ENCODE data around the gene PTGR3.

Gene PTGR3

DNA sequence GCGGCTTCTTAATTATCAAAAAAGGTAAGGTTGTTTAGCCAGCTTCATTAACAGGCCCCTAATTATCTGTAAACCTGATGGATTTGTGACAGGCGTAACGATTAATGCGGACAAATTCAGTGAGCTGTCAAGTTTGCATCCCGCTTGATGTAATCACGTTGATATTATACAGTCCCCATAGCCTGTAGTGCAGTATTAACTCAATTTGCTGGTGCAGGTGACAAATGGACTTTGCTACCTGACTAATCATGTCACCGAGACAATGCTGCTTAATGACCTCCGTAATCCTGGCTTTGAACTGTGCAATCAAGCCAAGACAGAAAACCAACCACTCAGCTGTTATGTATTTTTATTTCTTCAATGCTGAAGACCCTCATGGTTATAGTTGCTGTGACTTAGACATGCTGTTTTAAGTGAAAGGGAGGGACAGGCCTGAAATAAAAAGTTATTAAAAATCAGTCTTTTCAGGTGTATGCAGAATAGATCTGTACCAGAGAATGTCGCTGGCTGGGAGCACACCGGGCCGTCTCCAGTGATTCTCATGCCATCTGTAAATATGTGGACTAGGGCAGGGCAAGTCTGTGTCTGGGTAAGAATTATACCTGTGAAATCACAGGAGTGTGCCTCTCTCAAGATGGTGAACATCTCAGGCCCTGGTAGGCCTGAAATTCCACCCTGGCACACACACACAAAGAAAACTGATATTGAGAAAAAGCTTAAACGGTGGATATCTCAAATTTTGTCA is 6.0 kb upstream of the PTGR3 start:
- DNase-seq = no peak

DNA sequence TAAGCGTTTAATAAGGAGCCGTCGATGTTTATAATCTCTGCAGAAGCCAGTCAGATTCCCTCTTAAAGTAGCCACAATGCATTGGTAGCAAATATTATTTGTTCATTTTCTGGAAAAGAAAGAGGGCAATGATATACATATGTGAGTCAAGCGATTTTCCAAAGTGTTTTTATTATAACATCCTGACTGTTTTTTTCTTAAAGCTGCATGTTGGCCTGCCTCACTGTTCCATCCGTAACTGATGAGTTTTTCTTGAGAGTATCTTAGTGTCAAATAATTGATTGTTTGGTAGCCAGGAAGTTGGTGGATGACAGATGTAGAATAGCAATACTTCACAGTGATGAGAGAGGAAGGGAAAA is 5.4 kb upstream of the PTGR3 start:
- DNase-seq = no peak

DNA sequence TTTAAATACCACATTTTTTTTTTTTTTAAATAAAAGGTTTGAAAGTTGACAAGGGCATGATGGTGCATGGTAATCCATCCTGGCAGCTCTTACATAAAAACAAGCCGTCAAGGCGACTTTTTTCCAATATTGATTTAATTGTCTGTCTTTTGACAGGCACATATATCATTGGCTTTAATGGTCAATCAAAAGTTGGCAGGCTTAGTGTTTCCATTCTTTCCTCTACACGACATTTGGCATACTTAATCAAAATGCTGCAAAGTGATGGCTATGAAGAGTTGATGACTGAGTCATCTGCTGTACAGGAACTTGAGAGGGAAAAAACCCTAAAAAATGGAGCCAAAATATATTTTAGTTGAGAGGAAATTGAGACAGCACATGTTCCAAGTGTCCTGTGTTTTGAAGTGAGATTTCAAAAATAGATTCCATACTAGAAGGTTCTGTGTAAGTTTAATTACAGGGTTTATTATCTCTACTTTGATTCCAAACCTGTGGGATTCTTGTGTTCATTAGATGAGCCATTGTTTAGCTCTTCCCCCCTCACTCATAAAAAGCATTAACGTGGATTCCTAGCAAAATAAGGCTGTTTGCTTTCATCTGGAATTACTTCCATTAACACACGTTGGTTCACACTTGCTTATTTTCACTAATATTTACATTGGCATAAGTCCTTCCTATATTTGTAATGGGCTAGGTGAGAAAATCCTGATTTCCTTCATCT is 4.8 kb upstream of the PTGR3 start:
- no peak for DNase-seq

DNA sequence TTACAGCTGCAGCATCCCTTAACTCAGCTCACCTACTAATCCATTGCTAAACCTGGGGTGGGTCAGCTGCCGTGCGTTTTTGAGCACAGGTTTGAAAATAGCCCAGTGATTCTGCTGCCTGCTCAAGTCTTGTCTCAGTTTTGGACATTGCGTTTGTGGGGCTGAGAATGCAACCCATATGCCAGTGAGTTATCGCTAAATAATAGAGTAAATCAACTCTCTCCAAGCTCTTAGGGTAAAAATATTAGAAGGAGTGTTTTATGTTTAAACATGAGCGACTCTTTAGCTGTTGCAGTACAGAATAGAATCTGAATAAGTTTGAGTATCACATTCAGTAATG is 3.8 kb upstream of the PTGR3 start:
- no peak for DNase-seq

DNA sequence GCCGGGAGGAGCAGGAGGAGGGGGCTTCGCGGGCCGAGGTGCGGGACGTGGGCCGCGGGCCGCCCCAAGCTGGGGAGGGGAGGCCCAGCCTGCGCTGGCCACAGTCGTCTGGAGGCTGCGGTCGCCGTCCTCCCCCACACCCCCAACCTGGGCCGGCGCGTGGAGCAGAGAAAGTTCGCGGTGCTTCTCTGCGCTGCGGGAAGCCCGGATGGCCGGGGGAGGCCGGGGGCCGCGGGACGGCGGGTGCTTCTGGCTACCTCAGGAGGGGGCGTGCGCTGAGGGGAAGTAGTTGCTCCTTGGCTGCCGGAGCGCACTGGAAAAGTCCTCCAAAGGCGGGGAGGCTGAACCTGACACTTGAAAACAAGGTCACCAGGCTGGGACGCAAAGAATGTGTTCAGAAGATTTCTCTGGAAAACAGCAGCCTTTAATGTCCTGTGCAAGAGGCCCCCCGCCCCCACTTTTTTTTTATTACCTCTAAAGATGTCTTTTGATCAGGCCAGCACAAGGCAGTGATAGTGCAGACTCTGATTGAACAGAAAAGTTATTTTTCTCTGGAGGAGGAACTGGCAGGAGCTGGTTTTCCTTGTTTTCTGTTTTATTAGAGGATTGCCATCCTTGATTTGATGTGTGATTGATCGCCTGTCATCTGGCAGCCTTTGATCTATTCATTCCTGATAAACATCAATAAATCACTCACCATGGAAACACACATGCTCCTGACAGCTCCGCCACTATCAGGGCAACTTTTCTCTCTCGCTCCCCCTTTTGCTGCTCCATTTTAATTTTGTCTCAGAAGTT is 3.2 kb upstream of the PTGR3 start:
- peak; percentile 35 for DNase-seq

DNA sequence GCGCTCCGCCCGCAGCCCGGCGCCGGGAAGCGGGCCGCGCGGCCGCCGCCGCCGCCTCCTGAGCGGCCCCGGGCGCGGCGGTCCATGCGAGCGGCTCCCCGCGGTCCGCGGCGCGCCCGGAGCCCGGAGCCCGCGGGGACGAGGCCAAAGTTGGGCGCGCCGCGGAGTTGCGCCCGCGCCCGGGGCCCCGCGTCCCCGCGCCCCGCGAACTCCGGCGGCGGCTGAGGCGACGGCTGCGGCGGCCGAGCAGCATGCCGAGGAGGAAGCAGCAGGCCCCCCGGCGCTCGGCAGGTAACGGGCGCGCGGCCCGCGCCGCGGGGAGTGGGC is 2.6 kb upstream of the PTGR3 start:
- no peak for DNase-seq

DNA sequence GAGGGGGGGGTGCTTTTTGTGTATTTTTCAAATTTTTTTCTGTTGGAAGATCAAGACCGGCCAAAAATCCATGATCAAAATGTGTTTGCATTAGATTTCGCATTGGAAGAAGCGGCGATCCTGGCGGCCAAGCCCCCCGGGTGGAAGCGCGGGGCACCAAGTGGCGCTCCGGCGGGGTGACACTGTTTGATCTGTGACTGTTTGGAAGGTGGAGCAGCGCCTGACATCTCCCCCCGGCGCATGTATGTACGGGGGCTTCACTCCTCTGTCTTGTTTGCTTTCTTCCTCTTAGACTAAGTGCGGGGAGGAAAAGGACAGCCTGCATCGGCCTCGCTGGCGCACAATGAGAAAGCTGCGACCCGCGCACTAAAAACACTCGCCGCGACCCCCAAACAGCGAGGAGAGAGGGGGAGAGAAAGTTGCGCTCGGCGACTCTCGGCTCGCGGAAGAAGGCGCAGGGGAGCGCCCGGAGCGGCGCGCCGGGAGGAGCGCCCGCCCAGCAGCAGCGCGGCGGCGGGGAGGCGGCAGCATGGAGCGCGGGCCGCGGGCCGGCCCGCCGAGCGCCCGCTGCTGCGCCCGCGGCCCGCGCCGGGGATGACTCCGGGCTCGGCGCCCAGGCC is 2.2 kb upstream of the PTGR3 start:
- peak; percentile 35 for DNase-seq

DNA sequence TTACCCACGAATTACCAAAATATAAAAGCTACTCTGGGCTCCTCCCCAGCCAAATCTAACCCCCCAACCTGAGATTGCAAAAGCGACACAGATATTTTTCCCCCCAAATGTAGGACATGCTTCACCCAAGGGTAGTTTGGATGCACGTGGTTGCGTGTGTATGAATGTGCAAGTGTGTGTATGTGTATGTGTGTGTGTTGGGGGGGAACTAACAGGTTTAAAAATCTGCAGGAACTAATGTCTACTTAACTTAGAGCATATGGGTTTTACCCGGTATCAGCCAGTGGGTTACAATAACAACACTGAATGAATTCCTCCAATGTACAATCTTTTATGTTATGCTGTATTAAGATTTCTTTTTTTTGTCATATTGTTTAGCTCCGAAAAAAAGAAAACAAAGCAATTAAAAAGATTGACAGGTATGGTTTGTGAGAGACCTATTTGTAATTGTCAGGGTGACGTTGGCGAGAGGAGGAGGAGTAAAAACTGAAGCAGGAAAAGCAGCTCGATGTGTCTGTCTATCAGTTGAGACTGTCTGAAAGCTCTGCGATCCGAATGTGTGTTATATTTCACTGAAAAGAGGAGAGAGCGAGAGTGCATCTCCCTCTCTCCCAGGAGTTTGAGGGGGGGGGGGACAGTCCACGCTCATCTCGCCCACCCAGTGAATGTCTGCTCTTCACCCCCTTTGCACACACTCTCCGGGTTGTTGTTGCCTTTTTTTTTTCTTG is 1.5 kb upstream of the PTGR3 start, which contains the start of gene TSHZ1:
Gene TSHZ1, plus strand, starts transcription at position 524 of the 728 bp plus-strand sequence. CDS start 1,080 bp downstream, outside the sequence.
- DNase-seq = peak; percentile 82

DNA sequence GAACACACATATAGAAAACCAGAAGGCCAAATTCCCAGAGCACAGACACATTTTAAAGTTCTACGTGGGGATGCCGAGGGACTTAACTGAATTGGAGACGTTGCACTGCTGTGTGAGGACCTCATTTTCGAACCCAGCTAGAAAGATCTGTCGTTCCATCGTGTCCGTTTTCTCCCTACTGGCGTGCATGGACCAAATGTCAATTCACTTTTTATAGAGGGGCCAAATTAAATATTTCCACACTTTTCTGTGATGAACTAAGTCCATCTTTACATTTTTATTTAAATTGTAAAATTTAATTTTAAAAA is 966 bp upstream of the PTGR3 start:
- DNase-seq = no peak

DNA sequence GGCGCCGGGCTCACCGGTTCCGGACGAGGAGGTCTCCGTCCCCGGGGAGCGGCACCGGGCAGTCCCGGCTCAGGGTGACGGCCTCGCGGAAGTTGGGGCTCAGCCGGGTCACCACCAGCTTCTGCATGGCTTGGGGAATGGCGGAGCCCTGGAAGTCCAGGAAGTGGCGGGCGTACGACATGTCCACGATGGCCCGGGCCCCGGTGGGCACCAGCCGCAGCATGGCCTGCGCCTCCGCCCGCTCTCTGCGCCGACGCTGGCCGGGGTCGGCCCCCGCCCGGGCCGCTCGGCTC is 157 bp downstream of the PTGR3 start:
- no peak for DNase-seq

DNA sequence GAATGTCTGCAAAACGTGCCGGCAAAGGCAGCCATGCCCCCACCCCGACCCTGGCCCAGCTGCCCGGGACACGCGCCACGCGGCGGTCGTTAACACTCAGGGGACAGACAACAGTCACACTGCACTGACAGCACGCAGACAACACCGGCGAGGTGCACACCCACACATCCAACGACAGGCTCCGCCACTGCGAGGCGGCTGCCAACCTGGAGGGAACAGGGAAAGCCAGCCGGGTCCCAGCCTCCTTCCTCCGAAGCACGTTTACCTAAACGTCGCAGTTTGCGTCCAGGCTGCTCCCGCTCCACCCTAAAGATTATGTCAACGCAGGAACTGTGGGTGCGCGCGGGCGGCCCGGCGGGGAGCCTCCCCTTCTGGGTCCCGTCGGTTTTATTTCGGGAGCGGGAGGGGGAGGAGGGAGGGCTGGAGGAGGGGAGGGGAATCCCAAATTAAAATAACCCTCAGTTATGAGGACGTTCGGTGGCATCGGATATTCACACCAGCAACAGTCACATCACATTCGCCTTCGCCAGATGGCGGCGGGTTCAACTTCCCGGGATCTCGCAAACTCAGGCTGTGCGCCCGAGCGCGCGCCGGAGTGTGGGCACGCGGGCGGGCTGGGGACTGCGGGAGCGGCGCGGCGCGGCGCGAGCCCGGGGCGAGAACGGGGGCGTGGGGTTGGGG is 644 bp downstream of the PTGR3 start:
- peak; percentile 44 for DNase-seq

DNA sequence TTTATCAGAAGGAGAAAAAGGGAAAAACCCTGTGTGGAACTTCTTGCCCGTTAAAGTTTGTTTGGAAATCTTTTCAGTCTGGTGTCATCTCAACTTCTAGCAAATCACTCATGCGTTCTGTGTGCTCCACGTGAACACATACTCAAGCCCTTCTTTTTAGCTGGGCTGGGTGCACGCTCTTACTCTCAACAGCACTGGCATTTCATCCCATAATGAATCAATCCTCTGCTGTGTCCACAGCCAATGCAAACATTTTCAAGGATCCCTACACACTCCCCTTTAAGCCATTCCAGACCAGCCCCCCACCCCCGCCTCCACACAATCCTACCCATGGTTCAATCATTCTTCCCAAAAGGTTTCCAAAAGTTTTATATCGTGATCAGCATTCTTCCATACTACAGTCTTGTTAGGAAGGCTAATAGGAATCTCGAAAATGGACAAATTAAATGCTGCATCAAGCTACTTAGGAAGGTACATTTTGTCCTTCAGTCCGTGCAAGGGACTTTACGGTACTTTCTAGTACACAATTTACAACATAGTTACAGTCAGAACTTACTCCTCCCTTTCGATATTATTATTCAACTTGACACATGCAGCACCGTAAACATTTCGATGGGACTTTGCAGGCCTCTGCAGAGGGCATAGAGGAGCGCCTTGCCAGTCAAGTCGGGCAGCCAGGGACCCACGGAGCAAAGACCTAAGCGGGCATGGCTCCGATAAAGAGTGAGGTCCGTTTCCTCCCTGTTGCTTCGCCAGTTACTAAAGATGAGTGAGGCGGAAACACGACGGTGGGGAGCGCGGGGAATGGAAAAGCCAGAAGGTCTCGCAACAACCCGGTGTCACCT is 1.4 kb downstream of the PTGR3 start:
- no peak for DNase-seq

DNA sequence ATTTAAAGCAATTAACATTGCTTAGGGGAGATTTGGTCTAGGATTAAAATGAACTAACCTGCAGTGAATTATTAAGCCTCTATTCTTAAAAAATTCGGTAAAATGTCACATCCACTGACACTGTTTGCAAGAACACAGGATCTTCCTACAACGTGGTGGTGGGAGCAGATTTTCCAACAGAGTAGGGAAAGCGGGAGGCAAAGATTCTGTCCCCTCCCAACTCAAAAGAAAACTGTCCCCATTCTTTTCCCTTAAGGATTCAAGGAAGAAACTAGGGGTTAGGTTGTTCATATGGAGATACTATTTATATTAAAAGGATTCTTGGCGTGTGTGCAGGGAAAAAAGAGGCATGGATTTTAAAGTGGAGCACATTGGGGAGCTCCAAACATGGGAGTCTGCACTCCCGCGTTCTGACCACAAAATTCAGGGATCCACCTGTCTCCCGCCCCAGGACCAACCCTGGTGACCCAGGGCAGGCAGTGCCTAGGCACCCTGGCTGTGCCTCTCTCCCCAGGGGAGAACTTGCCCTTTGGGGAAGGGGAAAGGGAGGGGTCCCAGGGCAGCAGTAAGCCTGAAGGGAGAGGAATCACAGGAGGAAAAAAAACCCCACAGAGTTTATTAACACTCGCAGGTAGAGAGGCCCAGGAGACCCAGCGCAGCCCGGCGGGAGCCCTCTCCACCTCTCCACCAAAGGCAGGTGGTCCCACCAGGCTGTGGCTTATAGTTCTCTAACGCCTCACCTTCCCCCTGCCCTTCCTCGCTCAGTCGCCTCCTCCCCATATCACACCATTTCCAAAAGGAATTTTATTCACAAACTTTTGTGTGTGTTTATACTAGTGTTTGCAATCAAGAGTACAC is 2.3 kb downstream of the PTGR3 start:
- DNase-seq = no peak

DNA sequence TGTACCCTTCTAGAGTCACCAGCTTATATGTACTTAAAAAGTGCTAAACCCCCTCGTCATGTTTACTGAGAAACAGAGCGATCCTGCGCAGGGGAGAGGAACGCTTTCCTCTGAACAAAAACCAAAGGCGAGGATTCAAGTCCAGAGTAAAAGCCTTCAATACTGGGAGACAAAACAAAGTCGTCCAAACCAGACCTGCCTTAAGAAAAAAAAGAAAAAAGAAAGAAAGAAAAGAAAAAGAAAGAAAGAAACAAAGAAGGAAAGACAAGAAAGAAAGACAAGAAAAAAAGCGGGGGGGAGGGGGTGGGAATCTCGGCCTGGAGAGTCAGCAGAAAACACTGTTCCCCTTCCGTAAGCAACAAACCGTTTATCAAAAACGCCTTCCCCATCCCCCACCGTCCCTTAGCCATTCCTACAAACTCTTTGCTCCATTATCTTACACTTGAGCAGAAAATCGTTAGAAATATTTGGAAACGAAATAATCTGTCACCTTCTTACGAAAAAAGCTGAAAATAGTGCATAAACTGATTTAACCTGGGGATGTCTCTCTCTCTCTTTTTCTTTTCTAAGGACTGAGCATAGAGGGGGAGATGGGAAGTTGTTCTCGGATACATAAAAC is 3.3 kb downstream of the PTGR3 start:
- no peak for DNase-seq

DNA sequence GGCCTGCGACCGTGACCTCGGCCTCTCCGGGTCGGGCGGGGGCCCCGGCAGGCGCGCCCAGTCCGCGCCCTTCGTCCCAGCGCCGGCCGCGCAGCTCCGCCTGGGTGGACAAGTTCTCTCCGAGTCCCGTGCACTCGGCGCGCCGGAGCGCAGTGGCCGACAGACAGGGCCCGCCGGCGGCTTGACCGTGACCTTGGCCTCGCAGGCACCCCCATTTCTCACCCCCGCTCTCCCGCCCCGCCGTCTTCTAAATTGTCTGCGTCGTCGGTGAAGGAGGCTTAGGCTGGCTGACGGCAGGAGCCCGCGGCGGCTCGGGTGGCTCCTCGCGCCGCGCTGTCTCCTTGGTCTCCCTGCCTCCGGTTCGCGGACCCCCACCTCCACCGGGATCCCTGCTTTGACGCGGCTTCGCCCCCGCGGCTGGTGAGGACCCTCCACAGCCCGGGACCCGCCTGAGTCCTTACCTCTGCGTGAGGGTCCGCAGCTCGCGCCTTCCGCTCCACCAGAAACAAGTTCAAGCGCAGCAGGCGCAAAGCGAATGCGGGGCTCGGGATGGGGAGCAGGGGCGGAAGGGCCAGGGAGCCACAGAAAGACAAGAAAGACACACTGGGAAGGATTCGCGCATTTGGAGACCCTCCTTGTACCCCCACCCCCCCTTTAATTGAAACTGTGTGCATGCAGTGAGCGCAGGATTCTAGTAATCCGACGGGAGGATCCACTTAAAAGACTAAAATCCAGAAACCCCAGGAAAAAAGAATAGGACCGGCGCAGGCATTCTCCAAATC is 4.0 kb downstream of the PTGR3 start:
- no peak for DNase-seq

DNA sequence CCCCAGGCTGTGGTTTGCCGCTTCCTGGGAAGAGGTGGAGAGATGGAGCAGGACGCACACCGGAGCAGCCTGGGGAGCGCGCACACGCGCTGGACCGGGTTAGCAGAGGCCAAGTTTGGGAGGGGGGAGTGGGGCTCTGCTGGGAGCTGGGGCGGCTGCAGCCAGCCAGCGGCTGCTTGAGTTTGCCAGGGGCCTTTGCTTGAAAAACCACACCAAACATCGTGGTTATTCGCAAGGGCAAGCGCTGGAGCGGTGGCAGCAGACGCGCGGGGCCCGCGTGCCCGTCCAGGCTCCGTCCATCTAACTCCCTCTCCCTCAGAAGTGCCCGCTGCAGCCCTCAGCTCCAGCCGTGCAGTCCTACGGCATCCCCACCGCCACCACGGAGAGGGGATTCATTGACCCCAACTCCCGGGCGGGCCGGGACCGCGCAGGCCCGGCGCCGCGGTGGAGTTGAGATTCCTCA is 4.6 kb downstream of the PTGR3 start:
- DNase-seq = no peak

DNA sequence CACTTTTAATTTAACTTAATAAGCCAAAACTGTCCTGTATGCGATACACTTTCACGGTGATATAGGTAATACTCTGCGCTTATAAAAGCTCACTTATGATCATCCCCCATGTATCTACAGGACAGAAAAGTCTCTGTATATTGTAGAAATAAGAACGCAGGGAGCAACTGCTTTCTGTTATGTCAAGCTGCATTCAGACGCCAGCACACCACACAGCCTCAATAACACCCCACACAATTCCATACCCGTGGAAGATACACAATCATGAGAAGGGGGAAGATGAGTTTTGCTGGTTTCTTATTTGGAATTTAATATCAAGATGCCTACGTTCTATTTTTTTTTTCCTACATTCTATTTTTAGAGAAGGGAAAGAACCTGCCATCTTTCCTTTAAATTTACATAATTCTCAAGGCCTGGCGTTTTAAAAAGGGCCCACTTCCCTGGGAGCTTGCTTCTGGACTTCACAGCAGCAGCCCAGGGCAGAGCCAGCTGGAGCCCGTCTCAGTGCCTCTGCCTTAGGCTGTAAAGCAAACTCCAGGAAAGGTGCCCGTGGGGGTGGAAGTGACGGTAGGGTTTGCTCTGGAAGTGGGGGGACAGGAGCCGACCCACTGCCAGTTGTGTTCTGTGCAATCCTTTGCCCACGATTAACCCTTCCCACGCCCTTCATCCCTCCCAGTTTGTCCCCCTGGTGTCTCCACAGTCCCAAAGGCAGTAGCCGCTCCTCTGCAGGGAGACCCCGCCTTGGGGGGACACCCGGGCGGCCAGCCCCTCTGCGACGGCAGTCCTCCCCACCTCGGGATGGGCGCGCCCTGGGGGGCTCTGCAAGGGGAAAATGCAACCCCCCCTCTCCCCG is 5.3 kb downstream of the PTGR3 start:
- DNase-seq = no peak

DNA sequence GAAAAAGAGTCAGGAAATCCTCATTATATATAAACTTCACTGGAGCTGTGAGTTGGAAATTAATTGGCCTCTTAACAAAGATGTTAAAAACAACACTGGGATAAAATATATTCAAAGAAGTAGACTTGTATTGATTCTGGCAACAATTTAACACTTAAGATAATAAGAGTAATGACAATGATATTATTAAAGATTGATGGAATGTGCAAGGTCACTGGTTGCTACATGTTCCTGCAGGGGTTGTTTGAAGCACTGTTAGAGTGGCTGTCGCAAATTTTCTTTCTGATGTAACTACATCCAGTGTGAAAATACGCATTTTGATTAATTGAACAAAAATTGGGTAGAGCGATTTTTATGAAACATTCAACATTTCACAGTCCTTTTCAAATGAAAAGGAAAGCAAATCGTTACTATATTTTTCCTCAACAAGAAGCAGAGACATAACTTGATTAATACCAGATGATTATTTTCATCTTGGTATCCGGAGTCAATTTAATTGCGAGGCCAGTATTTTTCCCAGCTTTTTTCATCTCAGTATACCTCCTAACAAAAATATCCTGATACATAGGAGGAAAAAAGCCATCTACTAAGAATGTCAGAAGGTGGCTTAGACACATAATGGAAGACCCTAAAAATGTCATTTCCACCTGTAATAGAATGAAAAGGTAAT is 6.1 kb downstream of the PTGR3 start:
- no peak for DNase-seq
